Stimulated activated CD8-positive, alpha-beta memory T cell treated with anti-CD3 and anti-CD28 coated beads, Interleukin-7, amount 100 ng/mL, for 4 hours (primary cell): ENCODE results near the gene MAST4.

ENCODE experiments used
- DNase-seq, 2 donors: peaks; one replicate each; pipeline ENCODE4 v3.0.0-alpha.2; 2020; ENCODE audit warnings: low read depth in 2 of 2

The MAST4 gene

GRCh38 chr5:66595756-66596635 lies at the start of gene MAST4:
Gene MAST4 (plus strand): TSS chr5:66596393. CDS start chr5:66596656, 263 bp downstream.
- DNase-seq = peak in 1 of 2 donors; percentile 8

- no peak for DNase-seq
Observed at GRCh38 chr5:66546541-66546940, 49.7 kb upstream of the MAST4 start.

GRCh38 chr5:66551338-66551737 lies 44.9 kb upstream of the MAST4 start:
- no peak for DNase-seq

DNA sequence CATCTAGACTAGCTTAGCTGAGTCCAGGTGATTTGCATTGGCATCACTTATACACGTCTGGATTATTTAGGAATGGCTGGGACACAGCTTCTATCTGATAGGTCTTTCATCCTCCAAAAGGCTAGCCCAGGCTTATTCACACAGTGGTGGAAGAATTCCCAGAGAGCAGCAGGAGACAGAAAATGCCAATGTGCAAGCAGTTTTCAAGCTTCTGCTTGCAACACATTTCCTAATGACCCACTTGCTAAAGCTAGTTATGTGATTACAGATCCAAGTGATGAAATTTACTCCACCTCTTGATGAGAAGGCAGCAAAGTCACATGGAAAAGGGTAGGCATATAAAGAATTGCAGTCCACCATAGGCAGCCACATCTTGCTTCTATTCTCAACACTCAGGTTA lies 44.2 kb upstream of the MAST4 start:
- DNase-seq = no peak

DNA sequence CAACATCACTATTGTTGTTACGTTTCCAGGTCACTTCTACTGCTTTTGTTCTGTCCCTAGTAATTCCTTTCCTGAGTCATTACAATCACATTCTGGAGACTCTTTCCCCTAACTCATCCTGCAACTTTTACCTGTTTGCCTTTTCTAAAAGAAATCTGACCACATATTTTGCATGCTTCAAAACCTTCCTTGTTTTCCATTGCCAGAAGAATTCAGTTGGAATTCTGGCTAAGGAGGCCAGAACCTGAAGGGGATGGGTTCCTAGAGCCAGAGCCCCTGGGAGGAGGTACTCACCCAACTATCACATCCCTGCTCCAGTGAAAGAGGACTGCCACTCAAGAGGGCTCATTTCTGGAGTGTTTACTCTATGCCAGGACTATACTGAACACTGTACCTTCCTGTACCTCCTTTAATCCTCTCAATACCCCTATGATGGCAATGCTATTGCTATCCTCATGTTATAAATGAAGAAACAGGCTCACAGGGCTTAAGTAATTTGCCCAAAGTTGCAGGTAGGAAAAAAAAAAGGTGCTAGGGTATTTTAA lies 42.8 kb upstream of the MAST4 start:
- no peak for DNase-seq

DNA sequence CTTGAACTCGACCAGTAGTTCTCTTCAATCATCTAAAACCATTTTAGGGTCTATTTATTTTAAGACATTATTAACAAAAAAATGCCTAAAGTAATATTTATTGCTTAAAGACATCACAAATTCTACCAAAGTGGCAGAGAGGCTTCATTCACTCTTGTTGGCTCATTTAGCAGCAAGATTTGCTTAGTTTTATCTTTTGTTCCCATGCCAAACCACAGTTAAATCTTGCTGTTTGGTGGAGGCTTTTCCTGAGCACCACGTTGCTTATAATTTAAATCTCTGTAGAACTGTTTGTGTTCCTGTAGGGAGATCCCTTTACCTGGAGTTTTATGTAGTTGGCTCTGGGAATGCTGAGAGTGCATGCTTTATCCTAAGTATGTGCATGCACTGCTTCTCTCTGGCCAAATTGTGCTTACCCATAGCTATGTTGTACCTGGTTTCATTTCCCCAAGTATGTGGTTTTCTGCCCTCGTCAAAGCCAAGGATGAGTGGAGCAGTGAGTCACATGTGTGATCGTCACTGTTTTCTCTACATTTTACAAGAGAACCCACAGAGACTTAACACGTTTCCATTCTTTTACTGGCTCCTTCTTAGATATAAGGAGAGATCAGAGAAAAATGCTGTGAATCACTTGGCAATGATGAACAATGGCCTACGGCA lies 42.1 kb upstream of the MAST4 start:
- no peak for DNase-seq

- DNase-seq = no peak
Observed at GRCh38 chr5:66554884-66555283, 41.3 kb upstream of the MAST4 start.

- no peak for DNase-seq
Observed at GRCh38 chr5:66558560-66558959, 37.6 kb upstream of the MAST4 start.

DNA sequence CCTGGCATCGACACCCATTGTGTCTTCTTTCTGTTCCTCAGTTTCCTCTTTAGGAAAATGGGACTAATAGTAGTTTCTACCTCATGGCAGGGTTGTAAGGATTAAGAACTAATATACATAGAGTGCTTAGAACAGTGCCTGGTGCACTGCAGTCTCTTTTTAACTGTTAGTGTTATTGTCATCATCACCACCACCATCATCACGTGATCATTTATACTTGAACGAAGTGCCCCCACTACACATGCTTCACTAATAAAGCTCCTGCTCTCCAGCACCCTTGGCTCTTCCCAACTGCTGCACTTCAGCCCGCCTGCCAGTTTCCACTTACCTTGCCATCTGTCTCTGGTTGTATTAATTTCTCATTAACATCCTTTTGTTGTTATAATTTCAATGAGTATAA lies 35.8 kb upstream of the MAST4 start:
- no peak for DNase-seq

DNA sequence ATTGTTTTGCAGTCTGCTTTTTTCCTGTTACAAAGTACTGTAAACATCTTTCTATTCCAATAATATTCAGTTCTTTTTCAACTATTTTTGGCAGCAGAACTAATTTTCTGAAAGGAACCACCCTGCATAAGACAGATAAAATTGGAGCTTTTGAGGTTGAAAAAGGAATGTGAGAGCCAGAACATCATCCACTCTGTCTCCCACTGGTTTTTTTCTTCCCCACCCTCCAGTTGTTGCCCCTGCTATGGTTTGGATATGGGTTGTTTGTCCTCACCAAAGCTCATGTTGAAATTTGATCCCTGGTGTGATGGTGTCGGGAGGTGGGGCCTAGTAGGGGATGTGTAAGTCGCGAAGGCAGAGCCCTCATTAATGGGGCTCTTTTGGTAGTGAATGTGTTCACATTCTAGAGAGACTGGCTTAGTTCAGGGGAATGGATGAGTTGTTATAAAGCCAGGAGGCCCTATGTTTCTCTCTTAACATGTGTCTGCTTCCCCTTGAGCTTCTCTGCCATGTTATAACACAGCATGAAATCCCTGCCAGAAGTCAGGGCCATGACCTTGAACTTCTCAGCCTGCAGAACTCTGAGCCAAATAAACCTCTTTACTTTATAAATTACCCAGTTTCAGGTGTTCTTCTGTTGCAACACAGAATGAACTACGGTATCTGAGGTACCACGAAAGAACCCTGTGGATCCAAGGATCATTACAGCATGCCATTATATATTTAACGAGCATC lies 34.8 kb upstream of the MAST4 start:
- no peak for DNase-seq

GRCh38 chr5:66565878-66566277 lies 30.3 kb upstream of the MAST4 start:
- no peak for DNase-seq

DNA sequence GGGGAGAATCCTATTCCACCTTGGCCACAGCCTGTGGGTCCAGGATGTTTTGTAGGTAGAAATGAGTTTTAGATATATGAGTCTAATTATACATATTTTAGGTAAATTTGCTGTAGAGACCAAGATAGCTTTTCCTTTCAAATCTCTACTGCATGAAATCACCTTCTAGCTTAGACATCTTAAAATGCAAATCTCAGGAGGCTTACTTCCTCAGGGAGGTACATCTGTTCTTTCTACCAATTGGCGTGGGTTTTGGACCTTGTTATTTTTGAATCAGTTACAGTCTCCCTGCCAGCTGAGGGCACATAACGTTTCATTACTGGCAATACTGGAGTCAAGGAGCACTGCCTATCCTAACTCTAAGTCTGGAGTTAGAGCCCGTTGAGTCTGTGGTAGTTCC lies 28.7 kb upstream of the MAST4 start:
- no peak for DNase-seq

GRCh38 chr5:66570201-66570600 lies 26.0 kb upstream of the MAST4 start:
- no peak for DNase-seq

GRCh38 chr5:66573733-66574132 lies 22.5 kb upstream of the MAST4 start:
- DNase-seq = no peak

DNA sequence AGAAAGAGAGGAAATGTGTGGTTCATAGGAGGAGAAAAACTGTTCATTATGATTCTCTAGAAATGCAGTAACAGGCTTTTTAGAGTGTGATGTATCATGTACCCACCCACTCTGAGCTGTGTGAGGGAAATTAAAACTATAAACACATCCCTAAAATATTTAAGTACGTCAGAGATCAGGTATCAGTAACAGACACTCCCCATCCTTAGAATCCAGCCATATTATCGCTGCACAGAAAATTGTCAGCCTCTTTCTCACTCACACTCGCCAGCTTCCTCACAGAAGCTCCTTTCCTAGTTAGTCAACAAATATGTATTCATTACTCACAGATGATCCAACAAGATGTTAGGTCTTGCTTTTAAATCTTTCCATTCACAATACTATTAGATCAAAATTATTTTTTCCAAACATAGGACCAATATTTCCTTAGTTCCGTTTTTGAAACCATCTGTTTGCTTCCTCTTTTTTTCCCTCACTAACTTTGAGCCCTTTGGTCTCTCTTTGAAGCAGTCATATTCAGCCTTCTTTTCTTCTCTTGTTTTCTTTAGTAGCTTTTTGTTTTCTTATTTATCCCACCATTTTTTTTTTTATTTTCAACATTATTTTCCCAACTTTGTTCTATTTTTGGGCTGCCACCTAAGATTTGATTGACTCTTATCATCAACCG lies 13.6 kb upstream of the MAST4 start:
- DNase-seq = no peak

DNA sequence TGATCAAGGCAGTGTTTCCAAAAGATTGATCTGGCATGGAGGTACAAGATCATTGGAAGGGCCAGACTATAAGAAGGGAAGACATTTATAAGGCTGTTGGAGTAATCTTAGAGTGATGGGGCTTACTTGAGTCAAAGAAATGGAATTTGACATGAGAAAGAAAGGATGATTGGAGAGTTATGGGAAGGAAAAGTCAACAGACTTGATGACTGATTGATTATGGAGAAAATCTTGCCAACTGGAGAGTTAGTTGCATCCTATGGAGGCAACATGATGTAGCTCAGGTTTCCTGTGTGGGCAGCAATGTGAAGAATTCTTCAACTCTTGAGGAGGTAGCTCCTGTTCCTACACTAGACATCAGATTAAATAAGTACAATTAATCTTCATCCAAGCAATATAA lies 10.9 kb upstream of the MAST4 start:
- DNase-seq = no peak

- no peak for DNase-seq
Observed at GRCh38 chr5:66587771-66588170, 8.4 kb upstream of the MAST4 start.

DNA sequence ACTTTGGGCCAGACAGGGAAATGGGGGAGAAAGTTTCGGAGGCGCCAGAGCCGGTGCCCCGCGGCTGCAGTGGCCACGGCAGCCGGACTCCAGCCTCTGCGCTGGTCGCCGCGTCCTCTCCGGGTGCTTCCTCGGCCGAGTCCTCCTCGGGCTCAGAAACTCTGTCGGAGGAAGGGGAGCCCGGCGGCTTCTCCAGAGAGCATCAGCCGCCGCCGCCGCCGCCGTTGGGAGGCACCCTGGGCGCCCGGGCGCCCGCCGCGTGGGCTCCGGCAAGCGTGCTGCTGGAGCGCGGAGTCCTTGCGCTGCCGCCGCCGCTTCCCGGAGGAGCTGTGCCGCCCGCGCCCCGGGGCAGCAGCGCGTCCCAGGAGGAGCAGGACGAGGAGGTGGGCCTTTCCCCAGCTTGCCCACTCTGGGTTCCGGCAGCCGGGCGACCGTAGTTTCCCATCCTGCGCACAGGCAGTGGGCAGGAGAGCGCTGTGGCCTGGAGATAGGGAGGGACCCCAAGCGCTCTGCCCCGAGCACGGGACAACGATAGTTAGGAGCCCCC lies 516 bp downstream of the MAST4 start:
- no peak for DNase-seq

GRCh38 chr5:66597183-66597757 lies 1.1 kb downstream of the MAST4 start:
- DNase-seq = no peak

DNA sequence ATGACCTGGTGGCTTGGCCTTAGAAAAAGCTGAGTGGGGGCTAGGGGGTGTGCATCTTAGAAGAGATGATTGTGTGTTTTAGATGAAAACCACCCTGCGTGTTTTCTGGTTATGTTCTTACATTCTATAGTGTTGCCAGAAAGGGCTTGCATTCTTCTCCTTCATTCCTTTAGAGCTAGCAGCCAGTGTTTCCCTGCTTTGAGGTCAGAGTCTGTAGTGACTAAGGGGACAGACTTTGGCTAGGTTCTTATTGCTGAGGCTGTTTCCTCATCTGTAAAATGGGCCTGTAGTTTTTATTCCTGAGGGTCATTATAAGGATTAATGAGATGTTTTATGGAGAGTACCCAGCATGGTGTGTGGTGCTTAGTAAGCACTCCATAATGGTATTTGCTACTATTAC lies 6.4 kb downstream of the MAST4 start:
- no peak for DNase-seq

- DNase-seq = no peak
Observed at GRCh38 chr5:66603164-66603563, 7.0 kb downstream of the MAST4 start.
